GM19023 (cell line): ENCODE measurements around the gene IRF4.

ENCODE experiments used
- ATAC-seq: cut with Tn5 transposase; IDR thresholded peaks from one replicate; pipeline ENCODE4 v1.9.1; 2021; ENCODE audit warnings: mild to moderate bottlenecking, moderate library complexity; ENCODE audit not compliant: unreplicated experiment

IRF4 gene

DNA sequence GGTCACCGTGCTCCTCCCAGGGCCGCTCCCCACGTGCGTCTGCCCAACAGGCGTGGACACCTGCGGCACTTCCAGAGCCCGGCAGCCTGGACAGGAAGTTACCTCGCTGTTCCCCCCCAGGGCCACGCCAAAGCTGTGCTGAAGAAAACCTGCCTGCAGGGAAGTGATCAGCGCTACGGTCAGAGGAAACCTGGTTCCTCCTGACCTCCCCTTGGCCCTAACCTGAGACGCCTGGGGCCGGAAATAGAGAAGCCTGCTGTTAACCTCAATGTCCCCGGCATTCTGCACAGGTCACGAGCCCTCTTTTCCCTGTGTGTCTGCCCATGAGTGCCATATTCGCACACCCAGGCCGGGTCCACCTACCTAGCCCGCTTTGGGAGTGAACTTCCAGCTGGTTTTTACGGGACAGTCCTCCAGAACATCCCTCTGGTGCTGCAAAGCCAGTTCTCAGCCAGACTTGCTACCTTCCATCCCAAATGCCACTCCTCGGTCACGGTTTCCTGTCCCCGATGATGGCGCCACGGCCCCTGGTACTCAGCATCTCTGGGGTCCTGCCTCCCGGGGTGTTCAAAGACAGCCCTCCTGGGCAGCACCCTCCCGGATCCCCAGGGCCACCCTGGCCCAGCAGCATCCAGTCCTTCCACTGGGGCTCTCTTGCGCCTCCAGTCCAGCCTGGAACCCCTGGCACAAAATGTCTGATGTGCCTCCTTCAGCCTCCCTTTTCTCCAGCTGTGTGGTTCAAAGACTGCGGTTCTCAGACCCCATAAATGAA, 12.0 kb upstream of the IRF4 start:
- no peak for ATAC-seq

DNA sequence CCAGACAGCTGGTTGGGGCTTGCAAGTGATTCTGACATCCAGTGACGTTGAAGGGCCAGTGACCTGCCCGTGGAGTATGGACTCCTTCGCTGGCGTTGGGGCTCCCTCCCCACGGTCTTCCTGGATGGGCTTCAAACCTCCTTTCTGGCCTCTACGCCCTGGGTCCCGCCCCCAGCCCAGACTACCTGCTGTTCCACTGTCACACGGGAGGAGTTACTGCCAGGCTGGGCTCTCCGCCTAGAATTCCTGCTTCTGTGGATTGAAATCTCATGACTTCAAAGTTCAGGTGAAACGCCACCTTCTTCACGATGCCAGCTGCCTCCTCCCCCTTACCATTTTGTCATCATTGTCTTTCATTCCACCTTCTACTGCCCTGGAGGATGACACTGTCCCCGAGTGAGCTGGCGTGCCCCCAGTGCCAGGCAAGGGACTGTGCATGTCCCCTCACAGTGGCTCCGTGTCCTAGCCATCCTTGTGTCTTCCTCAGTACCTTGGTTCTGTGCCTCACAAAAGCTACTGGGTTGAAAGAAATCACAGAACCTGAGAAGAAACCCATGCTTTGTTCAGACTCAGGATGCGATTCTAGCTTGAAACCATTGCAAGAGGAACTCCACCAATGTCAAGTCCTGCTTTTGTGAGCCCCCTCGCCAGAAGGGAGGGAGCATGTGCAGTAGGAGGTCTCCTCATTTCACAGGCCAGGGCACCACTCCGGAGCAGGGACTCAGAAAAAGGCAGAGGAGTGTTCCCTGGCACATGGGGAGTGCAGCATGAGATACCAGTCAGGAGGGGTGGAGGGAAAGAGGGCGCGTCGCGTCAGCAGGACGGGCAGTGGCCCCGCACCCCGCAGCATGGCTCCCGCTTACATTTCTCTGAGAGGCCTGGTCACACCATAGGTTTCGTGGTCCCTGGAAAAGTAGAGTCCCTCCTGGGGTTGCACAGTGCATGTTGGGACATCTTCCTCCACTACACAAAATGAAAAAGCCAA, 11.0 kb upstream of the IRF4 start:
- no peak for ATAC-seq

DNA sequence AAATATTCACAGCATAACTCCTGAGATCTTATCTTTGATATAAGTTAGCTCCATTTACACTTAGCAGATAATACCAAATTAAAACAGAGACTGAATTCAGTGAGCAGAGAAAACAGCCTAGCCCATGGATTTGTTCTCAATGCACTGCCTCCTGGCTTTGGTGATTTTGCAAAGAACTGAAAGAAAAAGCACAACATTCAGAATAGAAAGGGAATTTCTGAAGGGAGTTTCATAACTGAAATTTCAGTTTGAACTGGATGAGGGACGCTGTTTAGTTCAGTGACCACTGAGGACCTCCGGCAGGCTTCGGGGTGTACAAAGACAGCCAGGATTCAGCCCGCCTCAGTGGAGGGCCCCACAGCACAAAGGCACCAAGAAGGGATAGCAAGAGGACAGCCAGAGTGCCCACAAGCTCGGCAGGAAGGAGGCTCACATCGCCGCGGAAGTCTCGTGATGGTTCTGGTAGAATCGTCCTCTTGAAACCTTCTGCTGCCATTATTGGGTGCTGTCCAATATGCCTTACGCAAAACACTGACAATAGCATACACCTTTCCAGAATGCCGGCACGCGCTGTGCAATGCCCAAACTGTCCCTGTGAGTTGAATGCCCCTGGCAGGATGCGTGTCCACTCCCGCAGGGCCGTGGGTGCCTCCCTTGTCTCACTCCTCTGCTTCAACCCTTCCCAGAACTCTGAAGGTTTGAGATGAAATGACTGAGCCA, 9.7 kb upstream of the IRF4 start:
- no peak for ATAC-seq

DNA sequence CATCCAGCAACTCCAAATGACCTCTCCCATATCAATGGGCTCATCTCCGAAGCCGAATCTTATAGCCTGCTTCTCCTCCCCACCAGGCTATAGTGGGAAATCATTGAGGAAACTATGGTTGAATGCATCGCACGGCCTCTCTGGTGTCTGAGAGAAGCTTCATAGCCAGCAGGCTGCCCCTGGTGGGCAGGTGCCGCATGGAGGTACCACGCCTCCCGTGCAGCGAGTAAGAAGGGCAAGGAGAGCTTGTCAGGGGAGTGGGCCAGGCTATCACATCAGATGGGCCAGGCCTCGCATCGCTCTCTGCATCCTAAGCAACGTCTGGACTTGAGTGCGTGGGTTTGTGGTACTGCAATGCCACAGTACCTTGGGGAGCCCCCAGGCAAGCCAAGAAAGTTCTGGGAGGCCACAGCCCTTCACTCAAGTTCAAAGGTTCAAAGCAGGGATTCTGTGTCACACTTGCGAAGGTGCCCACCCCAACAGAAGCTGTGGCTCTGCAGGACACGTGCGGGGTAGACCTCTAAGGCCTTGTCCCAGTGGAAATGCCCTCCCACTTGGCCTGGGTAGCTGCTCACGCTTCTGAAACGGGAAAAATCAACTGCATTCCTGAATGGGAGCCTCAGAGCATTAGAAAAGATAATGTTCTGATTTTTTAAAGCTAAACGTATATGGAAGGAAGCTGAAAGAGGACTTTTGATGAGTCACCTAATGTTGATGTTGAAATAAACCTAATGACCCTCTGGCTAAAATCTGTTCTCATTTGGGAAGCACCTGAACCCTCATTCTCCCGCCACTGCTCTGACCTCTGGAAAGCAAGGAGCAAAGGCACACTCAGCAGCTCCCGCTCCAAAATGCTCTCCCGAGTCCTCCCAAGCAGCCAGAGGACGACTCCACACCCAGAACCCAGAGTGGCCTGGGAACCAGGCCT, 8.4 kb upstream of the IRF4 start:
- ATAC-seq = no peak

DNA sequence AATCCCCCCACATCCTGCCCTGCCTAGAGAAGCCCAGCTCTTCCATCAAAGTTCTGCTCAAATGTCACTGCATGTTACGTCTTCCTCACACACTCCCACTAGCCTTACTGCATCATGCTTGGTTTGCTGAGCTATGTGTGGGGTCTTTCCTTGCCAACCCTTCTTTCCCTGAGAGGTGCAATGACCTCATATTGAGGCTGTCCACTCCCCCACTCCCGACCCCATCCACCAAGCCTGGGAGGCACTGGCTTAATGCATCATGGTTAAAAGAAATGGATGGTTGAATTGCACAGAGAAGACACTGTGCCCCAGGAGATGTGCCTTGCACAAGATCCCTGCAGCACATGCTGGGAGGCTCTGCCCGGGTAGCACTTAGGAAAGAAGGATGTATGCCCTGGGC, 7.7 kb upstream of the IRF4 start:
- no peak for ATAC-seq

DNA sequence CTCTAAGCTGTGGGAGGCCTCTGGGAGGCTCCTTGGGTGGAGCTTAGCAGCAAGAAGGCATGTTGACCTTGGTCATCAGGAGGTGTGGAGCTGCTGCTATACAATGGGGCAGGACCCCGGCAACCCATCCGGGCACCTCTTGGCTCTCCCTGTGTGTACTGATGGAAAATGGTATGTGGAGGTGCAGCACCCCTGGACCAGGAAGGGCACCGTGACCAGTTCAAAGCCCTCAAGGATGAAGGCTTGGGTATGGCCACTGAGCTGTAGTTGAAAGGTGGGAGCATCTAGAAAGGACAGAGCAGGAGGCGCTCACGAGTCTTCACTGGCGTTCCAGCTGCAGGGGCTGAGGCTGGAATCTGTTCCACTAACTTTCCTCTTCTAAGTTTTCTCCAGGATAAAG, 6.7 kb upstream of the IRF4 start:
- ATAC-seq = no peak

DNA sequence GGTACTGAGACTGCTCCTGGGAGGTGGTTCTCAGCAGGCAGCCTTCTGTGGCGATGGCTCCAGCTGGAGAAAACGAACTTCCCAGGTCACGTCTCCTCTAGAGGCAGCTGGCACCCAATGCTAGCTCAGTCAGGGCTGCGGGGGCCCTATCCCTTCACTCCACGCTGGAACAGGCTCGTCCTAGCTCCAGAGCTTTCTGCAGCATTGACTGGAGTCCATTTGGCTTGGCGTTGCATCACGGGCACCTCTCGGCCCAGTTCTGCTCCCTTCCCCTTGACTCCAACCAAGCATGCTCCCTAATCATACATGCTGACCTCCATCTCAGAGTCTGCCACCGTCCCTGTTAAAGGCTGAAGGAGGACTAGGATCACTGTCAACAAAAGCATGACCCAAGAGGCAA, 5.9 kb upstream of the IRF4 start:
- no peak for ATAC-seq

DNA sequence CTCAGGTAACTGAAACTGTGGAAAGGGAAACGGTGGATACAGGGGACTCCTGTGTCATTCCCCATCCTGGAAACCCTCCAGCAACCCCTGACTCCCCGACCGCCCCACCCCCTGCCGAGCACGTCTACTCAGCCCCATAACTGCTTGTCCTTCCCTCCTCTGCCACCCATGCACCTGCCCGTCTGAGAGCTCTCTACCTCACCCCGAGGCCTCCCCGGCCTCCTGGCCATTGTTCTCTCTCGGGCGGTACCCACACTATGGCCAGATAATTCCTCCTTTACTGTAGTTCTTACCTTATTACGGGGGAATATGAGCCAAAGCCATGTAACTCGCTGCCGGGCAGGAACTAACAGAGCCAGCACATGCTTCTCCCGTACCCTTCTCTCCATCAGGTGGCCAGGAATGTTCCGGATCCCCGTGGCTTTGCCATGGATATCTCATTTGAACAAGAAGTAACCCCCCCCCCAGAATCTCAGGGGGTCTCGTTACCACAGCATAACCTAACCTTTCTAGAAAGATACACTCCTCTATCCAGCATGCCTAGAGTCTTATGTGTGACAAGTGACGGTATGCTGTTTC, 4.8 kb upstream of the IRF4 start:
- ATAC-seq = no peak

DNA sequence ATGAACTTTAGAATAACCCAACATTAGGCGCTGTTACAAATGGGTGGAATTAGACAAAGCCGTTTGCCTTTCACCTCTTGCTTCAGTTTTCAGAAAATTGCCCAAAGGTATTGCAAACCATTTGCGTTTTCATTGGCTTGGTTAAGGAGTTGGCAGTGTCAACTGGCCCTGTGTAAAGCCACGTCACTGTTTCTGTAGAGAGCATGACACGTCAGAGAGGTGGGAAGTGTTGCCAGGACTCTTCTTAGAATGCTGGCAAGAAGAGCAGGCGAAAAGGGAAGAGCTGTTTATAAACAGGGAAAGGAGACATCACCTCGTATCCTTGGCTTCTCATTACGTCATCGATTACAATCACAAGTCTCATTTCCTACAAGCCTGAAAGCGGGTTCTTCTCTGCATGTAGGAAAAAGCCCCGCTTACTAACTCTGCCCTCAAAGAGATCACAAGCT, 4.2 kb upstream of the IRF4 start:
- ATAC-seq = no peak

DNA sequence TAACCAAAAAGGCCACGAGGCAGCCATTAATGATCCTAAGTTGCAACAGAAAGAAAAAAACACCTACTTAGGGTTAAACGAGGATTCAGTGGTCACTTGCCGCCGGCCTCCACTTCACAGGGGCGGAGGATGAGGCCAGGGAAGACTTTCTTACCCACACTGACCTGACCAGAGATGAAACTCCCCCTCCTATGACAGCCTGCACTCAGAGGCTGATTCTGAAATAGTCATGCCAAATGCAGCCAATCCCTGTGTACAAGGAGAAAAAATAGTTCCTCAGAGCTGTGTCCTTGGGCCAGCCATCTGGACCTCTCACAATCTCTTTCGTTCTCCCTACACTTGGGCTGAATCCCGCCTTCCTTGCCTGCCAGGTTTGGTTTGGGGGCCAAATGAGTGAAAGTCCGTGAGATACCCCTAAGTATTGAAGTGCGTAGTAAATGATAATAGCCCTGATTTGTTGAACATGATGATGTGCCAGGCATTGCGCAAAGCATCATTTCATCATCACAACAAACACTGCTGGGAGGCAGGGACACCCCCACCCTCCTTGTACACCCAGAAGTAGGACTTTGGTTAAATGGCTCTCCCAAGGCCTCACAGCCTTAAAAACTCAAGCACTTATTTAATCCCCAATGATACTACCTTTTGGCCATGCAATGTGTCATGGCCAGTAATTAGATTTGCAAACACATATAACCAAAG, 3.2 kb upstream of the IRF4 start:
- no peak for ATAC-seq

DNA sequence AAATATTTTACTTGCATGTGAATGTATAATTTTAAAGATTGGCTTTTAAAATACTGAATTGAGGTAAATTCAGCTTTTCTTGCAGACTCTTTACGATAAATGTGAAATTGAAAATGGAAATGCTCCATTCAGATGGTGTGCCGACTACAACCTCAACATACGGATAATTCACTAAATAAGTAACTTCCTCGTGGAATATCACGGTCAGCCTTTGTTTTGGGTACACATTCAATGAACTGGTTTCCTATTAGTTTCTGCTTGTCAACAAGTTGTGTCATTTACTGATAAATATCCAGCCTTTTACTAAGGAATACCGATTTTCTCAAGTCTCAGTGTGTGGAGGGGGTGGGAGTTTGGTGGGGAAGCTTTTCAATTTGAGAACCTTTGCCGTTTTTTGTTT, 2.4 kb upstream of the IRF4 start:
- no peak for ATAC-seq

DNA sequence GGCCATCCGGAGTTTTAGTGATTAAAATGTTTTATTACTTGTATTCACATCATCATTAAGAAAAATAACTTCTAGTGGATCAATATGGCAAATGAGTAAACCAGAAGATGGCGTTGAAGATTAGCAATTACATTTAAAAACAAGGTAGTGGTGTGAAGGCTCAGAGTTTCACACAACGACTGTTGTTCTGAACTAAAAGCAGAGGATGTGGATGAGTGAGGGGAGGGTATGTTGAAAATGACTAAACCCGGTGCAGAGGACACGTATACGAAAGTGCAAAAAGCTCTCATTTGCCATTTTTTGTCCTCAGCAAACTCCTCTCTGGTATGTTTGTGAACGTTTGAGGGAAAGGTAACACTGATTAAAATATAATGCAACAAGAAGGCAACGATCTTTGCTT, 1.9 kb upstream of the IRF4 start:
- no peak for ATAC-seq

DNA sequence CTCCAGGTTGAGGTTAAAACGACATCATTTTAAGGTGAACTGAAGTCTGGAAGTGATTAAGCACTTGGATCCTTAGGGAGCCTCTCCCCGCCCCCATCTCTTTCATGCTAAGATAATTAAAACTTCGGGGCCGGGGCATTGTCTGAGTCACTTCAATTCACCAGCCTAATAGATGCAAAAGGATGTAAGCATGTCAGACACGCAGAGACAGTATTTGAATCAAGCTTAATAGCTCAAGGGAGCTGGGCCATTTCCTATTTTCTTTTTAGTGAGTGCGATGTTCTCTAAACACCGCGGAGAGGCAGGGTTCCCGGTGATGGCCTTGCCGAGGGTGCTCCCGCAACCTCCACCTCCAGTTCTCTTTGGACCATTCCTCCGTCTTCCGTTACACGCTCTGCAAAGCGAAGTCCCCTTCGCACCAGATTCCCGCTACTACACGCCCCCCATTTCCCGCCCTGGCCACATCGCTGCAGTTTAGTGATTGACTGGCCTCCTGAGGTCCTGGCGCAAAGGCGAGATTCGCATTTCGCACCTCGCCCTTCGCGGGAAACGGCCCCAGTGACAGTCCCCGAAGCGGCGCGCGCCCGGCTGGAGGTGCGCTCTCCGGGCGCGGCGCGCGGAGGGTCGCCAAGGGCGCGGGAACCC, 516 bp upstream of the IRF4 start:
- peak; percentile 10 for ATAC-seq

DNA sequence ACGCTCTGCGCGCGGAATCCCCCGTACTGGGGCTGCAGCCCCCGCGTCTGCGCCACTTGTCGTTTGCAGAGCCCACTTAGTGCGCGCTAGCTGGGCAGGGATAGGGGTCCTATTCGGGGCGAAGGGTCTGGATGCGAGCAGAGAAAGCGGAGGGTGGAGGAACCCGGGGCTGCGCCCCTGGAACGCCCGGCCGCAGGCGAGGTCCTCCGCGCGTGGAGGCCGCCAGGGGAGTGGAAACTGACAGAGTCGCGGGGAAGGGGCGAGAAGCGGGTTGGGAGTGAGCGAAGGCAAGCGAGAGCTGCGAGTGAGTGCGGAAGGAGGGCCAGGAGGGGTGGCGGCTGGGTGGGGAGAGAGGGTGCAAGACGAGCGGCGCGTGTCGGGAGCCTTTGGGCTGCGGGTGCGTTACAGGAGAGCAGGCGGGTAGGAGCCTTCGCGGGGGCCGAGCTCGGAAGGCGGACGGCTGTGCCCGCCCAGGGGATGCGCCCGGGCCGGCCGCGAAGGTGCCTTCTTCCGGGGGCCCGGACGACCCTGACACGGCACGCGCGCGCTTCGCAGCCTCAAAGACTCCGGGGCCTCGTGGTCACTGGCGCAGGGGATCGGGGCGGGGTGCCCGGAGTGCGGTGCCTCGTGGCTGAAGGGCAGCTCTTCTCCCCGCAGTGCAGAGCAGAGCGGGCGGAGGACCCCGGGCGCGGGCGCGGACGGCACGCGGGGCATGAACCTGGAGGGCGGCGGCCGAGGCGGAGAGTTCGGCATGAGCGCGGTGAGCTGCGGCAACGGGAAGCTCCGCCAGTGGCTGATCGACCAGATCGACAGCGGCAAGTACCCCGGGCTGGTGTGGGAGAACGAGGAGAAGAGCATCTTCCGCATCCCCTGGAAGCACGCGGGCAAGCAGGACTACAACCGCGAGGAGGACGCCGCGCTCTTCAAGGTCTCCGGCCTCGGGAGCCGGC, 1.2 kb downstream of the IRF4 start:
- ATAC-seq = no peak

DNA sequence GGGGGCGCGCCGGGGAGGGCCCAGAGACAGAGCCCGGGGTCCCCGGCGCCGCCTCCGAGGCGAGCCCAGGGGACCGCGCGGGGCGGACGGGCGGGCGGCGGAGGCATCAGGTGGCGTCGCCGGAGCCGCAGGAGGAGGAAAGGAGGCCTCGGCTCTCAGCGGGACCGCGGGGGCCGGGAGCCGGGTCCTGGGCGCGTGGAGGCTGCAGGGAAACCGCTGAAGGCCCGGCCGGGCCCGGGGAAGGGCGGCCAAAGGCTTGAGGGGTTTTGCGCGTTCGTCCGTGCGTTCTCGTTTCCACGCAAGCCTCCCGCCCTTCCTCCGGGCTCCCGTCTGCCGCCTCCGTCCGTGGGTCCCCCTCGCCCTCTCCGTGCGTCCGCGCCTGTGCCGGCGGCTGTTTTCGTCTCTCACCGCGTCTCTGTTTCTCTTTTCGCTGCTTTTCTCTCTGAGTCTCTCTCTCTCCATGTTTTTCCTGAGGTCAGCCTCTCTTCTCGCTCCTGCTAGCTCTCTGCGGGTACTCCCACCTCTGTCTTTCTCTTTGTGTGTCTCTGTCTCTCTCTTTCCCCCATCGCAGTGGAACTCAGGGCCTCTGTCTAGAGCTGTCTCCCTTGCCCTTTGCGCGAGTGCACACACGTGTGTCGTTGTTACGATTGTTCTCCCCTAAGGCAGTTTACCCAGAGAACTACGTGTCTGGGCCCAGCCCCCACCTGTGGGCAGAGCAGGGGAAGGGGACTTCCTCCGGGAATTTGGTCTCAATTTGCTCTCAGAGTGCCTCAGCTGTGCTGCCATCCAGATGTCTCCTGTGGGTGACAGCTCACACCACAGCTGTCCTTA, 2.1 kb downstream of the IRF4 start:
- ATAC-seq = no peak

DNA sequence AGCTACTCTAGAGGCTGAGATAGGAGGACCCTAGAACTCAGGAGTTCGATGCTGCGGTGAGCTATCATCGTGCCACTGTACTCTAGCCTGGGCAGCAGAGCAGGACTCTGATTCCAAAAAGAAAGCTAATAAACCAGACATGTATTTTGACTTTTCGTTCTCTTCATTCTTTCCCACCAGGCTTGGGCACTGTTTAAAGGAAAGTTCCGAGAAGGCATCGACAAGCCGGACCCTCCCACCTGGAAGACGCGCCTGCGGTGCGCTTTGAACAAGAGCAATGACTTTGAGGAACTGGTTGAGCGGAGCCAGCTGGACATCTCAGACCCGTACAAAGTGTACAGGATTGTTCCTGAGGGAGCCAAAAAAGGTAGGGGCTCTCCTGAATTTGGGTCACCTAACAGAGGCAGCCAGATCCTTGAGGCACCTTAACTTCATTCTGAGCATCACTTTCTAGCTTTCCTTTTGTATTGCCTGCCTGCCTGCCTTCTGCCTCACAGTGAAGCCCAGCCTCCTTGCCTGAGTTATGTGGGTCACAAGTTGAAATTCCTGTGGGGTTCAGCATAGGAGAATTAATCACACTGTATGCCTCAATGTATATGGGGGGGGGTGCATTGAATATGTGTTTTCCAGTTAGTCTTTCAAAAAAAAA, 3.2 kb downstream of the IRF4 start:
- no peak for ATAC-seq
